GM23338 (cell line): ENCODE results near the gene ALDH3A2.

ENCODE experiments used
- CREB1 ChIP-seq: fragments of 250-450 bp; sonication (Bioruptor Pico); IDR thresholded peaks from 2 replicates; pipeline ENCODE4 v1.5.0; 2020; ENCODE audit warnings: low read depth, mild to moderate bottlenecking, moderate library complexity
- EZH2 ChIP-seq: fragments of 200-600 bp; sonication (generic); IDR thresholded peaks from one replicate; pipeline ENCODE4 v1.8.0; 2017; ENCODE audit warnings: antibody characterized with exemption, mild to moderate bottlenecking, low read depth; ENCODE audit not compliant: unreplicated experiment
- EZH2phosphoT487 ChIP-seq: fragments of 200-600 bp; sonication (generic); IDR thresholded peaks from one replicate; pipeline ENCODE4 v1.8.1; 2018; ENCODE audit warnings: antibody characterized with exemption; ENCODE audit not compliant: unreplicated experiment
- JUNB ChIP-seq: IDR thresholded peaks from one replicate; pipeline ENCODE4 v1.6.1; 2016; ENCODE audit warnings: antibody characterized with exemption; ENCODE audit not compliant: unreplicated experiment
- POLR2AphosphoS5 ChIP-seq: IDR thresholded peaks from 2 replicates; pipeline ENCODE4 v1.6.1; 2016; ENCODE audit warnings: antibody characterized with exemption, low read depth
- STAT1 ChIP-seq: IDR thresholded peaks from one replicate; pipeline ENCODE4 v1.6.1; 2016; ENCODE audit warnings: antibody characterized with exemption; ENCODE audit not compliant: unreplicated experiment
- ZNF114 ChIP-seq: fragments of 250-450 bp; sonication (Bioruptor Pico); IDR thresholded peaks from 2 replicates; pipeline ENCODE4 v1.5.0; 2020; ENCODE audit warnings: mild to moderate bottlenecking, moderate library complexity
- TF ChIP-seq, protein P1 (sequence below), 2 experiments: fragments of 200-600 bp in 1 of 2; sonication (generic) in 1 of 2; conservative IDR thresholded peaks; 2 replicates each; pipeline versions ENCODE4 v1.5.1 to v1.6.1; 2016 to 2017; ENCODE audit warnings: antibody characterized with exemption in 2 of 2, low read depth in 2 of 2, mild to moderate bottlenecking in 2 of 2, moderate library complexity in 1 of 2
- TF ChIP-seq, protein P2 (sequence below): IDR thresholded peaks from one replicate; pipeline ENCODE4 v1.6.1; 2018; ENCODE audit warnings: antibody characterized with exemption; ENCODE audit not compliant: unreplicated experiment

DNA sequence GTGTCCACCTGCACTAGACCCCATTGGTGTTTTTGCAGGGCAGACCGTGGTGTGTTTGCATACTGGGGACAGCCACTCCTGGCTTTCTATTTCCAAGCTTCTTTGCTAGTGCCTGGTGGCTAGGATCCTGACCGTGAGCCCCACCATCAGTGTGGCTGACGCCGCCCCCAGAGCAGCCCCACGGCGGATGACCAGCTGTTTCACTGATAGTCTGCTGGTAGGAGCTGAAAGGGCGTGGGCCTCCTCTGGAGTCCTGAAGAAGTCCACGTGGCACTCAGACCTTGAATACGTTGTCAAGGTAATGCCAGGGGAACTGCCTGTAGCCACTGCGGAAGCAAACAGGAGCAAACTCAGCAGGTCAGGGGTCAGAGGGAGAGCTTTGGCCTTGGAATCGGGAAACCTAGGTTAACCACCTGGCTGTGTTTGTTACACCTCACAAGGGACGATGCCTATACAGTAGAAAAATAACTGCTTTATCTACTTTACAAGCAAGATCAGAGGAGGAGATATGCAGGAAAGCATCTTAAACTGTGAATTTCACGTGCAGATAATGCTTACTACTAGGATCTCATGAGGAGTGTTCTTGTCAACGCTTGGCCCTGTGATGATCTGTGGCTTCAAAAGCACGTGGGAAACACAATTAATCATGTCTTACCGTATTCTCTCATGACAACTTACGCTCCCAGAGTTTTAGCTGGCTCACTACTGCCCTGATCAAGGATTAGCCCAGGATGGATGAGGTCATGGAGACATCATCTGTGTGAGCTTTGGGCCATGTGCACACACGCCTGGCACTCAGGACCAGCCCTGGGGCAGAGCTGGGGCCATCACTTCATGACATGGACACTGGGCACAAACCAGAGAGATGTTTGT is 30.3 kb downstream of the ALDH3A2 start:
- TF ChIP-seq, protein P1, sequence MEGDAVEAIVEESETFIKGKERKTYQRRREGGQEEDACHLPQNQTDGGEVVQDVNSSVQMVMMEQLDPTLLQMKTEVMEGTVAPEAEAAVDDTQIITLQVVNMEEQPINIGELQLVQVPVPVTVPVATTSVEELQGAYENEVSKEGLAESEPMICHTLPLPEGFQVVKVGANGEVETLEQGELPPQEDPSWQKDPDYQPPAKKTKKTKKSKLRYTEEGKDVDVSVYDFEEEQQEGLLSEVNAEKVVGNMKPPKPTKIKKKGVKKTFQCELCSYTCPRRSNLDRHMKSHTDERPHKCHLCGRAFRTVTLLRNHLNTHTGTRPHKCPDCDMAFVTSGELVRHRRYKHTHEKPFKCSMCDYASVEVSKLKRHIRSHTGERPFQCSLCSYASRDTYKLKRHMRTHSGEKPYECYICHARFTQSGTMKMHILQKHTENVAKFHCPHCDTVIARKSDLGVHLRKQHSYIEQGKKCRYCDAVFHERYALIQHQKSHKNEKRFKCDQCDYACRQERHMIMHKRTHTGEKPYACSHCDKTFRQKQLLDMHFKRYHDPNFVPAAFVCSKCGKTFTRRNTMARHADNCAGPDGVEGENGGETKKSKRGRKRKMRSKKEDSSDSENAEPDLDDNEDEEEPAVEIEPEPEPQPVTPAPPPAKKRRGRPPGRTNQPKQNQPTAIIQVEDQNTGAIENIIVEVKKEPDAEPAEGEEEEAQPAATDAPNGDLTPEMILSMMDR (conservative IDR thresholded peaks at IDR 0.05; ENCODE audit: low read depth in 2 of 2), result no peak
- no peak for TF ChIP-seq JUNB
- no peak for TF ChIP-seq EZH2
- TF ChIP-seq POLR2AphosphoS5, result no peak
- TF ChIP-seq CREB1 (CRISPR knock-in tag), result no peak
- TF ChIP-seq, protein P2, sequence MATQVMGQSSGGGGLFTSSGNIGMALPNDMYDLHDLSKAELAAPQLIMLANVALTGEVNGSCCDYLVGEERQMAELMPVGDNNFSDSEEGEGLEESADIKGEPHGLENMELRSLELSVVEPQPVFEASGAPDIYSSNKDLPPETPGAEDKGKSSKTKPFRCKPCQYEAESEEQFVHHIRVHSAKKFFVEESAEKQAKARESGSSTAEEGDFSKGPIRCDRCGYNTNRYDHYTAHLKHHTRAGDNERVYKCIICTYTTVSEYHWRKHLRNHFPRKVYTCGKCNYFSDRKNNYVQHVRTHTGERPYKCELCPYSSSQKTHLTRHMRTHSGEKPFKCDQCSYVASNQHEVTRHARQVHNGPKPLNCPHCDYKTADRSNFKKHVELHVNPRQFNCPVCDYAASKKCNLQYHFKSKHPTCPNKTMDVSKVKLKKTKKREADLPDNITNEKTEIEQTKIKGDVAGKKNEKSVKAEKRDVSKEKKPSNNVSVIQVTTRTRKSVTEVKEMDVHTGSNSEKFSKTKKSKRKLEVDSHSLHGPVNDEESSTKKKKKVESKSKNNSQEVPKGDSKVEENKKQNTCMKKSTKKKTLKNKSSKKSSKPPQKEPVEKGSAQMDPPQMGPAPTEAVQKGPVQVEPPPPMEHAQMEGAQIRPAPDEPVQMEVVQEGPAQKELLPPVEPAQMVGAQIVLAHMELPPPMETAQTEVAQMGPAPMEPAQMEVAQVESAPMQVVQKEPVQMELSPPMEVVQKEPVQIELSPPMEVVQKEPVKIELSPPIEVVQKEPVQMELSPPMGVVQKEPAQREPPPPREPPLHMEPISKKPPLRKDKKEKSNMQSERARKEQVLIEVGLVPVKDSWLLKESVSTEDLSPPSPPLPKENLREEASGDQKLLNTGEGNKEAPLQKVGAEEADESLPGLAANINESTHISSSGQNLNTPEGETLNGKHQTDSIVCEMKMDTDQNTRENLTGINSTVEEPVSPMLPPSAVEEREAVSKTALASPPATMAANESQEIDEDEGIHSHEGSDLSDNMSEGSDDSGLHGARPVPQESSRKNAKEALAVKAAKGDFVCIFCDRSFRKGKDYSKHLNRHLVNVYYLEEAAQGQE, result no peak
- TF ChIP-seq EZH2phosphoT487, result no peak
- no peak for TF ChIP-seq STAT1
- no peak for TF ChIP-seq ZNF114 (CRISPR knock-in tag)
